HCT116 (cell line): ENCODE results near the gene DDX19B. TPM values are rescaled to one million over a fixed set of nuclear protein-coding genes. Genes with fewer than 3 reads are reported as not detected.

ENCODE experiments used
- ATAC-seq: fragments of 200-7000 bp; cut with Tn5 transposase; 2 replicates; pipeline ENCODE4 v1.9.1; 2020; ENCODE audit warnings: mild to moderate bottlenecking, moderate library complexity
- BruUV-seq: library from RNA; stranded (reverse); fragments of 400-500 nt; replicated peaks from 2 replicates; lab custom pipeline; 2021; lab: Mats Ljungman, UMichigan
- CTCF ChIA-PET: fragments of 300-600 bp; sonication (Branson Sonifier 250); formaldehyde crosslinking; loops from one replicate; lab custom pipeline; 2021; ENCODE audit warnings: antibody characterized with exemption; lab: Charles Lee
- POLR2A ChIA-PET: fragments of 300-600, 350-600 bp; sonication (Branson Sonifier 250); formaldehyde crosslinking; loops from one replicate; lab custom pipeline; 2021; ENCODE audit warnings: antibody characterized with exemption; lab: Charles Lee
- RAD21 ChIA-PET, 2 experiments: fragments of 300-600 bp; sonication (Branson Sonifier 250); formaldehyde crosslinking; loops; one replicate each; lab custom pipeline; 2023; ENCODE audit warnings: low total read pairs in 2 of 2; ENCODE audit not compliant: uncharacterized antibody in 2 of 2, unreplicated experiment in 2 of 2, low non-redundant PET in 1 of 2; lab: Charles Lee
- DNase-seq: peaks from one replicate; pipeline ENCODE4 v3.0.0-alpha.2; 2010; ENCODE audit warnings: low read depth, low spot score
- H2AFZ ChIP-seq: fragments of 200-600 bp; shearing (Covaris generic), sonication (generic); 2 replicates; pipeline ENCODE4 v1.6.1; 2017; ENCODE audit warnings: low read depth, mixed run types, mixed read lengths, antibody characterized with exemption, low read length; ENCODE audit not compliant: poor library complexity, severe bottlenecking
- H3K27ac ChIP-seq: 2 replicates; pipeline ENCODE4 v1.5.1; 2012; ENCODE audit warnings: low read depth, low read length
- H3K27me3 ChIP-seq: fragments of 200-600 bp; sonication (generic); 2 replicates; pipeline ENCODE4 v1.6.1; 2016; ENCODE audit warnings: mixed run types, low read length, mixed read lengths; ENCODE audit not compliant: insufficient read depth
- H3K36me3 ChIP-seq, 2 experiments: fragments of 200-500 bp in 1 of 2; fragments of 200-600 bp in 1 of 2; sonication (Bioruptor generic) in 1 of 2; sonication (generic) in 1 of 2; 2 replicates each; pipeline versions ENCODE4 v1.5.1 to v1.6.1; 2014 to 2016; ENCODE audit warnings: low read length in 2 of 2, inconsistent platforms in 1 of 2, mixed read lengths in 1 of 2, mixed run types in 1 of 2; ENCODE audit not compliant: insufficient read depth in 2 of 2, control insufficient read depth in 1 of 2
- H3K4me1 ChIP-seq, 2 experiments: fragments of 200-600 bp in 1 of 2; sonication (generic) in 1 of 2; 2 replicates each; pipeline versions ENCODE4 v1.5.1 to v1.6.1; 2012 to 2017; ENCODE audit warnings: low read length in 2 of 2, inconsistent platforms in 1 of 2, mild to moderate bottlenecking in 1 of 2, mixed read lengths in 1 of 2, mixed run types in 1 of 2, moderate library complexity in 1 of 2; ENCODE audit not compliant: insufficient read depth in 2 of 2, control insufficient read depth in 1 of 2
- H3K4me2 ChIP-seq: fragments of 200-600 bp; sonication (generic); 2 replicates; pipeline ENCODE4 v1.6.1; 2017; ENCODE audit warnings: mixed run types, low read length, mixed read lengths
- H3K4me3 ChIP-seq, 2 experiments: fragments of 200-600 bp in 1 of 2; sonication (generic) in 1 of 2; replicated peaks in 1 of 2; 2 replicates each; pipeline ENCODE4 v1.5.1; 2011 to 2016; ENCODE audit warnings: low read length in 2 of 2, control low read depth in 1 of 2, low read depth in 1 of 2, mild to moderate bottlenecking in 1 of 2, mixed read lengths in 1 of 2, mixed run types in 1 of 2
- H3K79me2 ChIP-seq: fragments of 200-600 bp; sonication (generic); 2 replicates; pipeline ENCODE4 v1.6.1; 2017; ENCODE audit warnings: mild to moderate bottlenecking, mixed run types, low read length, moderate library complexity, mixed read lengths; ENCODE audit not compliant: insufficient read depth
- H3K9ac ChIP-seq: fragments of 200-600 bp; sonication (generic); 2 replicates; pipeline ENCODE4 v1.6.1; 2016; ENCODE audit warnings: low read length, mixed read lengths
- H3K9me2 ChIP-seq: fragments of 200-600 bp; sonication (generic), shearing (Covaris generic); 2 replicates; pipeline ENCODE4 v1.6.1; 2017; ENCODE audit warnings: mixed run types, mild to moderate bottlenecking, moderate library complexity; ENCODE audit not compliant: insufficient read depth
- H3K9me3 ChIP-seq, 2 experiments: fragments of 200-500 bp in 1 of 2; fragments of 200-600 bp in 1 of 2; sonication (Bioruptor generic) in 1 of 2; sonication (generic) in 1 of 2; 2 replicates each; pipeline ENCODE4 v1.6.1; 2014 to 2017; ENCODE audit warnings: low read length in 2 of 2, mixed read lengths in 2 of 2, inconsistent platforms in 1 of 2, low read depth in 1 of 2, mild to moderate bottlenecking in 1 of 2, mixed run types in 1 of 2, moderate library complexity in 1 of 2; ENCODE audit not compliant: control insufficient read depth in 1 of 2, insufficient read depth in 1 of 2
- H4K20me1 ChIP-seq: fragments of 200-600 bp; sonication (generic), shearing (Covaris generic); 2 replicates; pipeline ENCODE4 v1.6.1; 2017; ENCODE audit warnings: mixed run types, mild to moderate bottlenecking, moderate library complexity; ENCODE audit not compliant: insufficient read depth
- ATF3 ChIP-seq: IDR thresholded peaks from 2 replicates; pipeline ENCODE4 v1.6.1; 2012
- CBX3 ChIP-seq: IDR thresholded peaks from 2 replicates; pipeline ENCODE4 v1.6.1; 2012; ENCODE audit warnings: low read depth
- CEBPB ChIP-seq: IDR thresholded peaks from 2 replicates; pipeline ENCODE4 v1.6.1; 2012; ENCODE audit warnings: low read depth
- EGR1 ChIP-seq: IDR thresholded peaks from 2 replicates; pipeline ENCODE4 v1.6.1; 2012; ENCODE audit warnings: low read depth
- EZH2 ChIP-seq: fragments of 200-600 bp; sonication (generic); IDR thresholded peaks from 2 replicates; pipeline ENCODE4 v1.6.1; 2017; ENCODE audit warnings: antibody characterized with exemption, mixed run types
- EZH2phosphoT487 ChIP-seq: fragments of 200-600 bp; IDR thresholded peaks from 2 replicates; pipeline ENCODE4 v1.6.1; 2018; ENCODE audit warnings: antibody characterized with exemption, borderline replicate concordance
- FOSL1 ChIP-seq: IDR thresholded peaks from 2 replicates; pipeline ENCODE4 v1.6.1; 2012; ENCODE audit warnings: low read depth
- JUND ChIP-seq: IDR thresholded peaks from 2 replicates; pipeline ENCODE4 v1.6.1; 2012
- POLR2A ChIP-seq: IDR thresholded peaks from 2 replicates; pipeline ENCODE4 v1.7.0; 2011; ENCODE audit warnings: borderline replicate concordance; ENCODE audit not compliant: insufficient read depth, insufficient read length; ENCODE audit errors: extremely low read depth
- POLR2AphosphoS5 ChIP-seq: IDR thresholded peaks from 2 replicates; pipeline ENCODE4 v1.6.1; 2011; ENCODE audit warnings: mild to moderate bottlenecking, low read depth, low read length, moderate library complexity
- RAD21 ChIP-seq: IDR thresholded peaks from 2 replicates; pipeline ENCODE4 v1.6.1; 2012; ENCODE audit warnings: low read depth, mild to moderate bottlenecking
- SIN3A ChIP-seq: IDR thresholded peaks from 2 replicates; pipeline ENCODE4 v1.6.1; 2012; ENCODE audit warnings: low read depth
- SRF ChIP-seq: IDR thresholded peaks from 2 replicates; pipeline ENCODE4 v1.6.1; 2012; ENCODE audit warnings: low read depth
- TCF7L2 ChIP-seq: IDR thresholded peaks from 2 replicates; pipeline ENCODE4 v1.7.0; 2011; ENCODE audit warnings: borderline replicate concordance, inconsistent platforms; ENCODE audit not compliant: insufficient read depth, insufficient read length; ENCODE audit errors: extremely low read depth
- YY1 ChIP-seq: IDR thresholded peaks from 2 replicates; pipeline ENCODE4 v1.6.1; 2011; ENCODE audit warnings: low read length, low read depth, moderate library complexity, mild to moderate bottlenecking; ENCODE audit not compliant: insufficient replicate concordance; ENCODE audit errors: extremely low read depth
- ZFX ChIP-seq: fragments of 450-650 bp; IDR thresholded peaks from 2 replicates; pipeline ENCODE4 v1.6.1; 2017
- ZNF274 ChIP-seq: fragments of 200-500 bp; sonication (Bioruptor generic); IDR thresholded peaks from 2 replicates; pipeline ENCODE4 v1.6.1; 2014; ENCODE audit warnings: mild to moderate bottlenecking, low read depth, low read length, inconsistent platforms
- intact Hi-C: fragments of 100-400 bp; cut with micrococcal nuclease; formaldehyde crosslinking; loops from 2 replicates; pipeline ENCODE4 v1.10.0; 2022
- total RNA-seq: library from RNA; stranded (reverse); gene quantifications from one replicate; pipeline ENCODE4 v1.2.1, GENCODE V29; 2021; ENCODE audit not compliant: unreplicated experiment
- TF ChIP-seq, protein P1 (sequence below), 3 experiments: fragments of 200-600 bp in 1 of 3; sonication (generic) in 1 of 3; IDR thresholded peaks in 2 of 3; conservative IDR thresholded peaks in 1 of 3; 2 replicates each; pipeline ENCODE4 v1.5.1; 2012 to 2017; ENCODE audit warnings: low read depth in 2 of 3, low read length in 2 of 3, antibody characterized with exemption in 1 of 3, borderline replicate concordance in 1 of 3, control low read depth in 1 of 3, mild to moderate bottlenecking in 1 of 3, mixed read lengths in 1 of 3, mixed run types in 1 of 3, moderate library complexity in 1 of 3; ENCODE audit not compliant: insufficient read depth in 1 of 3
- TF ChIP-seq, protein P2 (sequence below): IDR thresholded peaks from 2 replicates; pipeline ENCODE4 v1.6.1; 2012
- TF ChIP-seq, protein P3 (sequence below): IDR thresholded peaks from 2 replicates; pipeline ENCODE4 v1.6.1; 2012; ENCODE audit warnings: low read depth

DDX19B gene
- total RNA-seq, 1 experiment from 2014 or later, result 36.6 TPM

- Histone ChIP-seq H3K9me3 (no peaks in the 10 kb centered on the region), H4K20me1 (no peaks in the 10 kb centered on the region)
- POLR2A ChIA-PET, result no interaction called here
These were observed 78.8 kb downstream of the DDX19B start for GRCh38 chr16:70377782-70378181.

More at GRCh38 chr16:70377782-70378181, 78.8 kb downstream of the DDX19B start:
- no TSS peak for BruUV-seq
- CTCF ChIA-PET, result interaction anchor here (0.6 kb wide), 1 partner anchor 87 kb away, joined by 3 read pairs; no protein-coding TSS in a partner anchor
- no peak overlapping the region for H3K4me2 ChIP-seq
- no peak for TF ChIP-seq YY1
- no peak for TF ChIP-seq ATF3
- no peak for TF ChIP-seq CBX3
- TF ChIP-seq ZNF274, result no peak
- no peak for TF ChIP-seq SRF
- no peak for TF ChIP-seq FOSL1
- TF ChIP-seq CEBPB, result no peak
- TF ChIP-seq SIN3A, result no peak
- TF ChIP-seq EGR1, result no peak
- TF ChIP-seq RAD21, result no peak
- TF ChIP-seq POLR2AphosphoS5, result no peak
- TF ChIP-seq, protein P1, sequence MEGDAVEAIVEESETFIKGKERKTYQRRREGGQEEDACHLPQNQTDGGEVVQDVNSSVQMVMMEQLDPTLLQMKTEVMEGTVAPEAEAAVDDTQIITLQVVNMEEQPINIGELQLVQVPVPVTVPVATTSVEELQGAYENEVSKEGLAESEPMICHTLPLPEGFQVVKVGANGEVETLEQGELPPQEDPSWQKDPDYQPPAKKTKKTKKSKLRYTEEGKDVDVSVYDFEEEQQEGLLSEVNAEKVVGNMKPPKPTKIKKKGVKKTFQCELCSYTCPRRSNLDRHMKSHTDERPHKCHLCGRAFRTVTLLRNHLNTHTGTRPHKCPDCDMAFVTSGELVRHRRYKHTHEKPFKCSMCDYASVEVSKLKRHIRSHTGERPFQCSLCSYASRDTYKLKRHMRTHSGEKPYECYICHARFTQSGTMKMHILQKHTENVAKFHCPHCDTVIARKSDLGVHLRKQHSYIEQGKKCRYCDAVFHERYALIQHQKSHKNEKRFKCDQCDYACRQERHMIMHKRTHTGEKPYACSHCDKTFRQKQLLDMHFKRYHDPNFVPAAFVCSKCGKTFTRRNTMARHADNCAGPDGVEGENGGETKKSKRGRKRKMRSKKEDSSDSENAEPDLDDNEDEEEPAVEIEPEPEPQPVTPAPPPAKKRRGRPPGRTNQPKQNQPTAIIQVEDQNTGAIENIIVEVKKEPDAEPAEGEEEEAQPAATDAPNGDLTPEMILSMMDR (IDR thresholded peaks at IDR 0.05 in 2 of 3, conservative IDR thresholded peaks at IDR 0.05 in 1 of 3; ENCODE audit: borderline replicate concordance in 1 of 3, insufficient read depth in 1 of 3, low read depth in 2 of 3, low read length in 2 of 3), result no peak
- TF ChIP-seq, protein P2, sequence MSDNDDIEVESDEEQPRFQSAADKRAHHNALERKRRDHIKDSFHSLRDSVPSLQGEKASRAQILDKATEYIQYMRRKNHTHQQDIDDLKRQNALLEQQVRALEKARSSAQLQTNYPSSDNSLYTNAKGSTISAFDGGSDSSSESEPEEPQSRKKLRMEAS, result no peak
- TF ChIP-seq POLR2A, result no peak
- no peak for TF ChIP-seq JUND
- TF ChIP-seq, protein P3, sequence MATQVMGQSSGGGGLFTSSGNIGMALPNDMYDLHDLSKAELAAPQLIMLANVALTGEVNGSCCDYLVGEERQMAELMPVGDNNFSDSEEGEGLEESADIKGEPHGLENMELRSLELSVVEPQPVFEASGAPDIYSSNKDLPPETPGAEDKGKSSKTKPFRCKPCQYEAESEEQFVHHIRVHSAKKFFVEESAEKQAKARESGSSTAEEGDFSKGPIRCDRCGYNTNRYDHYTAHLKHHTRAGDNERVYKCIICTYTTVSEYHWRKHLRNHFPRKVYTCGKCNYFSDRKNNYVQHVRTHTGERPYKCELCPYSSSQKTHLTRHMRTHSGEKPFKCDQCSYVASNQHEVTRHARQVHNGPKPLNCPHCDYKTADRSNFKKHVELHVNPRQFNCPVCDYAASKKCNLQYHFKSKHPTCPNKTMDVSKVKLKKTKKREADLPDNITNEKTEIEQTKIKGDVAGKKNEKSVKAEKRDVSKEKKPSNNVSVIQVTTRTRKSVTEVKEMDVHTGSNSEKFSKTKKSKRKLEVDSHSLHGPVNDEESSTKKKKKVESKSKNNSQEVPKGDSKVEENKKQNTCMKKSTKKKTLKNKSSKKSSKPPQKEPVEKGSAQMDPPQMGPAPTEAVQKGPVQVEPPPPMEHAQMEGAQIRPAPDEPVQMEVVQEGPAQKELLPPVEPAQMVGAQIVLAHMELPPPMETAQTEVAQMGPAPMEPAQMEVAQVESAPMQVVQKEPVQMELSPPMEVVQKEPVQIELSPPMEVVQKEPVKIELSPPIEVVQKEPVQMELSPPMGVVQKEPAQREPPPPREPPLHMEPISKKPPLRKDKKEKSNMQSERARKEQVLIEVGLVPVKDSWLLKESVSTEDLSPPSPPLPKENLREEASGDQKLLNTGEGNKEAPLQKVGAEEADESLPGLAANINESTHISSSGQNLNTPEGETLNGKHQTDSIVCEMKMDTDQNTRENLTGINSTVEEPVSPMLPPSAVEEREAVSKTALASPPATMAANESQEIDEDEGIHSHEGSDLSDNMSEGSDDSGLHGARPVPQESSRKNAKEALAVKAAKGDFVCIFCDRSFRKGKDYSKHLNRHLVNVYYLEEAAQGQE, result no peak
- TF ChIP-seq EZH2phosphoT487, result no peak
- TF ChIP-seq TCF7L2, result no peak
- TF ChIP-seq EZH2, result no peak
- no peak for TF ChIP-seq ZFX
- H3K27me3 ChIP-seq, result no peaks in the 10 kb centered on the region
- peaks cover 9 to 24% of the 10 kb centered on the region in 2 experiments; a peak in 3 of 4 replicates for H3K4me1 ChIP-seq
- DNase-seq (no peak), ATAC-seq (no peak)
- H2AFZ ChIP-seq, result no peak overlapping the region
- H3K27ac ChIP-seq, result no peak overlapping the region
- H3K79me2 ChIP-seq, result peaks cover 19% of the 10 kb centered on the region
- intact Hi-C loops, result no loop called here
- H3K36me3 ChIP-seq, result peaks cover 5 to 21% of the 10 kb centered on the region in 2 experiments; a peak in 2 of 4 replicates
- H3K9me2 ChIP-seq, result no peaks in the 10 kb centered on the region
- H3K9ac ChIP-seq, result no peak overlapping the region
- no peak overlapping the region for H3K4me3 ChIP-seq
- RAD21 ChIA-PET, result interaction anchor here in 1 of 2 experiments (0.7 kb wide), 1 partner anchor 14 kb away, joined by 4 read pairs; no protein-coding TSS in a partner anchor
